Psoas muscle (tissue), 8 donors: ENCODE measurements around the gene IPP. TPM values are rescaled to one million over a fixed set of nuclear protein-coding genes. Genes with fewer than 3 reads are reported as not detected.
"Not testable (repeated sequence)": the region's sequence is repeated elsewhere in the genome, so short reads cannot be mapped to it uniquely, and the experiment has no call there.

Source experiments
- ATAC-seq, 4 donors: fragments of 200-7000 bp; cut with Tn5 transposase; one replicate each; pipeline ENCODE4 v1.9.1; 2020; ENCODE audit warnings: moderate library complexity in 3 of 4, mild to moderate bottlenecking in 2 of 4
- DNase-seq, 2 donors: peaks; one replicate each; pipeline ENCODE4 v3.0.0-alpha.2; 2020
- H3K27ac ChIP-seq: fragments of 200-600 bp; one replicate; pipeline ENCODE4 v1.8.0; 2022
- H3K27me3 ChIP-seq, 3 donors: fragments of 200-600 bp in 1 of 3; one replicate each; pipeline versions ENCODE4 v1.6.1 to v1.8.0; 2013 to 2022; ENCODE audit warnings: low read length in 2 of 3, mild to moderate bottlenecking in 2 of 3, moderate library complexity in 1 of 3; ENCODE audit not compliant: insufficient read depth in 3 of 3
- H3K36me3 ChIP-seq, 2 donors: fragments of 200-600 bp in 1 of 2; one replicate each; pipeline versions ENCODE4 v1.6.1 to v1.8.0; 2013 to 2022; ENCODE audit warnings: low read depth in 1 of 2, mild to moderate bottlenecking in 1 of 2, moderate library complexity in 1 of 2; ENCODE audit not compliant: insufficient read depth in 1 of 2
- H3K4me1 ChIP-seq: fragments of 200-600 bp; one replicate; pipeline ENCODE4 v1.8.0; 2022
- H3K4me3 ChIP-seq: fragments of 200-600 bp; one replicate; pipeline ENCODE4 v1.8.0; 2022; ENCODE audit warnings: mild to moderate bottlenecking
- H3K9me3 ChIP-seq: fragments of 200-600 bp; one replicate; pipeline ENCODE4 v1.8.0; 2022
- WGBS, 3 donors: extraction: QIAGEN DNeasy Blood & Tissue Kit; methylation state at CpG; one replicate each; pipeline versions ENCODE4 v1.1.6 to v1.1.7; 2013; 5-methylcytosine and 5-hydroxymethylcytosine counted together
- intact Hi-C, 2 donors: fragments of 100-400 bp; cut with DNase I; formaldehyde crosslinking; loops; one replicate each; pipeline versions ENCODE4 v1.11.0 to v1.14.2; 2022
- polyA plus RNA-seq, 3 donors: library from polyadenylated mRNA; stranded (reverse); fragments of 200-250 nt; gene quantifications; one replicate each; pipeline ENCODE4 v1.2.3, GENCODE V29; 2013
- total RNA-seq, 4 donors: library from RNA; stranded (reverse); fragmentation: NEBNext Ultra II Directional in 2 of 4; extraction: Animal tissue kit (Norgen Biotek cat#: 25700) in 2 of 4; gene quantifications; one replicate each; pipeline versions ENCODE4 v1.2.1 to v1.2.4, GENCODE V29; 2021 to 2023
- TF ChIP-seq, protein P1 (sequence below): fragments of 200-600 bp; IDR thresholded peaks from one replicate; pipeline ENCODE4 v1.8.0; 2022; ENCODE audit warnings: antibody characterized with exemption
- donor health status: healthy with polysubstance abuse.
- donor health status: DM: no; HTN: no; CAD: no; lungs with moderate emphysema.
- donor health status: Bipolar disorder and iron deficiency.
- donor health status: healthy.
- donor health status: DM: yes; HTN: yes; CAD: no.
- donor health status: DM: no; HTN: no; CAD: no.
- donor health status: DM: no; HTN: no; CAD: no.
- donor health status: DM: yes; HTN: yes; CAD: no.

Gene IPP
- total and polyA plus RNA-seq, 7 donors: 2.5 to 26.8 (median 12.7) TPM

GRCh38 chr1:45730780-45731319 lies 19.6 kb downstream of the IPP start:
- DNase-seq (no peak), ATAC-seq (no peak)
- H3K4me3 ChIP-seq: no peak overlapping the region
- peak overlapping the region; percentile 75 for H3K27ac ChIP-seq
- H3K9me3 ChIP-seq: no peaks in the 10 kb centered on the region
- no peaks in the 10 kb centered on the region for H3K27me3 ChIP-seq
- intact Hi-C loops: no loop called here
- peaks cover 0 to 30% of the 10 kb centered on the region in 2 donors for H3K36me3 ChIP-seq
- TF ChIP-seq, protein P1, sequence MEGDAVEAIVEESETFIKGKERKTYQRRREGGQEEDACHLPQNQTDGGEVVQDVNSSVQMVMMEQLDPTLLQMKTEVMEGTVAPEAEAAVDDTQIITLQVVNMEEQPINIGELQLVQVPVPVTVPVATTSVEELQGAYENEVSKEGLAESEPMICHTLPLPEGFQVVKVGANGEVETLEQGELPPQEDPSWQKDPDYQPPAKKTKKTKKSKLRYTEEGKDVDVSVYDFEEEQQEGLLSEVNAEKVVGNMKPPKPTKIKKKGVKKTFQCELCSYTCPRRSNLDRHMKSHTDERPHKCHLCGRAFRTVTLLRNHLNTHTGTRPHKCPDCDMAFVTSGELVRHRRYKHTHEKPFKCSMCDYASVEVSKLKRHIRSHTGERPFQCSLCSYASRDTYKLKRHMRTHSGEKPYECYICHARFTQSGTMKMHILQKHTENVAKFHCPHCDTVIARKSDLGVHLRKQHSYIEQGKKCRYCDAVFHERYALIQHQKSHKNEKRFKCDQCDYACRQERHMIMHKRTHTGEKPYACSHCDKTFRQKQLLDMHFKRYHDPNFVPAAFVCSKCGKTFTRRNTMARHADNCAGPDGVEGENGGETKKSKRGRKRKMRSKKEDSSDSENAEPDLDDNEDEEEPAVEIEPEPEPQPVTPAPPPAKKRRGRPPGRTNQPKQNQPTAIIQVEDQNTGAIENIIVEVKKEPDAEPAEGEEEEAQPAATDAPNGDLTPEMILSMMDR: no peak
- H3K4me1 ChIP-seq: peaks cover 9% of the 10 kb centered on the region
- 97 to 100% (median 98%) methylated on average over 1 of the region's 1 CpG for WGBS, 3 donors

GRCh38 chr1:45730075-45730779 lies 20.2 kb downstream of the IPP start:
- no peak overlapping the region for H3K4me3 ChIP-seq
- 75 to 80% (median 77%) methylated on average over 3 of the region's 3 CpGs for WGBS, 3 donors
- peaks cover 9% of the 10 kb centered on the region for H3K4me1 ChIP-seq
- TF ChIP-seq, protein P1: no peak
- H3K27ac ChIP-seq: no peak overlapping the region
- peaks cover 0 to 30% of the 10 kb centered on the region in 2 donors for H3K36me3 ChIP-seq
- no peaks in the 10 kb centered on the region for H3K9me3 ChIP-seq
- ATAC-seq: no peak
- no peak for DNase-seq
- no peaks in the 10 kb centered on the region for H3K27me3 ChIP-seq
- intact Hi-C loops: no loop called here

GRCh38 chr1:45726007-45726406 lies 24.4 kb downstream of the IPP start:
- H3K27me3 ChIP-seq, DNase-seq, H3K27ac ChIP-seq, intact Hi-C loops, H3K4me1 ChIP-seq, H3K4me3 ChIP-seq, H3K9me3 ChIP-seq, ATAC-seq: not testable (repeated sequence)
- 97 to 99% (median 98%) methylated on average over 9 of the region's 9 CpGs for WGBS, 3 donors
- H3K36me3 ChIP-seq: peaks cover 0 to 30% of the 10 kb centered on the region in 2 donors

GRCh38 chr1:45723248-45723930 lies 27.1 kb downstream of the IPP start:
- no peaks in the 10 kb centered on the region for H3K4me1 ChIP-seq
- ATAC-seq: peak in 2 of 4 donors; percentile 40 to 58
- no peak overlapping the region for H3K4me3 ChIP-seq
- H3K9me3 ChIP-seq: no peaks in the 10 kb centered on the region
- TF ChIP-seq, protein P1: no peak
- DNase-seq: no peak
- H3K27me3 ChIP-seq: no peaks in the 10 kb centered on the region
- intact Hi-C loops: no loop called here
- no peak overlapping the region for H3K27ac ChIP-seq
- peaks cover 0 to 19% of the 10 kb centered on the region in 2 donors for H3K36me3 ChIP-seq

GRCh38 chr1:45722809-45723208 lies 27.6 kb downstream of the IPP start:
- intact Hi-C loops: no loop called here
- Histone ChIP-seq H3K9me3 (no peaks in the 10 kb centered on the region), H3K36me3 (peaks cover 0 to 25% of the 10 kb centered on the region in 2 donors), H3K4me1 (no peaks in the 10 kb centered on the region), H3K4me3 (no peak overlapping the region), H3K27ac (no peak overlapping the region), H3K27me3 (no peaks in the 10 kb centered on the region)
- no peak for DNase-seq
- 95 to 98% (median 97%) methylated on average over 3 of the region's 3 CpGs for WGBS, 3 donors
- ATAC-seq: peak in 2 of 4 donors; percentile 76 to 81
- TF ChIP-seq, protein P1: no peak
